HL-60/S4 treated with retinoic acid at 250 ng/mL for 4 days and 3 days (cell line): ENCODE results near the gene SCGB3A2.

ENCODE experiments used
- in situ Hi-C: fragments of 300-500 bp; cut with MboI; formaldehyde crosslinking; loops from 2 replicates; pipeline ENCODE4 v1.7.0; 2022; ENCODE audit warnings: low sequenced_read_pairs

SCGB3A2 gene

GRCh38 chr5:147901599-147902039 lies 23.1 kb downstream of the SCGB3A2 start:
- in situ Hi-C loops = no loop called here

GRCh38 chr5:147902609-147903115 lies 24.2 kb downstream of the SCGB3A2 start:
- in situ Hi-C loops = no loop called here

- in situ Hi-C loops = no loop called here
Observed at GRCh38 chr5:147904110-147904509, 25.6 kb downstream of the SCGB3A2 start.

GRCh38 chr5:147906326-147907095 lies 28.0 kb downstream of the SCGB3A2 start, which contains the start of gene C5orf46:
C5orf46 (minus strand) TSS chr5:147906538; CDS start chr5:147906501, 37 bp downstream.
- in situ Hi-C loops = no loop called here

- in situ Hi-C loops = no loop called here
Observed at GRCh38 chr5:147911427-147911826, 32.9 kb downstream of the SCGB3A2 start.

GRCh38 chr5:147912011-147912410 lies 33.5 kb downstream of the SCGB3A2 start:
- in situ Hi-C loops = no loop called here

- in situ Hi-C loops = no loop called here
Observed at GRCh38 chr5:147913786-147914185, 35.3 kb downstream of the SCGB3A2 start.

GRCh38 chr5:147918101-147918685 lies 39.7 kb downstream of the SCGB3A2 start:
- in situ Hi-C loops = no loop called here

- in situ Hi-C loops = no loop called here
Observed at GRCh38 chr5:147918899-147919298, 40.4 kb downstream of the SCGB3A2 start.

- in situ Hi-C loops = no loop called here
Observed at GRCh38 chr5:147920420-147921030, 42.0 kb downstream of the SCGB3A2 start.

- in situ Hi-C loops = no loop called here
Observed at GRCh38 chr5:147921136-147921535, 42.6 kb downstream of the SCGB3A2 start.

GRCh38 chr5:147925020-147925419 lies 46.5 kb downstream of the SCGB3A2 start:
- in situ Hi-C loops = no loop called here

- in situ Hi-C loops = no loop called here
Observed at GRCh38 chr5:147927901-147928300, 49.4 kb downstream of the SCGB3A2 start.

- in situ Hi-C loops = loop anchor here (10.0 kb wide), 1 partner anchor 46 kb away; no protein-coding TSS in a partner anchor
Observed at GRCh38 chr5:147930769-147931168, 52.3 kb downstream of the SCGB3A2 start.
